Activated T-cell treated with anti-CD3 and anti-CD28 coated beads, Interleukin-2, amount 50 U/mL, for 1 hour (primary cell): ENCODE measurements around the gene APP.
"Not testable (repeated sequence)": the region's sequence is repeated elsewhere in the genome, so short reads cannot be mapped to it uniquely, and the experiment has no call there.

Experiments
- DNase-seq: peaks from one replicate; pipeline ENCODE4 v3.0.0-alpha.2; 2020

The APP gene

DNA sequence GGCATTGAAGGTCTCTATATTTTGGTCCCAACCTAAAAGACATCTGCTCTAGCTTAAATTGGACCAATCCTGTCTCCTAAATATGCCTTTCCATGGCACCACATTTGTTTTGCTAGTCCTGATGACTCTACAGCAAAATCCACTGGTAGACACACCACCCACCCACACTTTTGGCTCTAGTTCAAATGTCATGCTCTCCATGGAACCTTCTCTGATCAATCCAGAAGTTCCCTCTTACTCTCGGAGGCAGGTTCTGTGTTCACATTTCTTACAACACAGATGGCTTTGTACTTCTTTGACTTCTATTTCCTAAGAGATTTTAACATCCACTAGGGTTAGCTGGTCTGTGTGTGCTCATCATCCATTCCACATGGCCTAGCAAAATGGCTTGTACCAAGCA, 151.3 kb downstream of the APP start:
- no peak for DNase-seq

DNA sequence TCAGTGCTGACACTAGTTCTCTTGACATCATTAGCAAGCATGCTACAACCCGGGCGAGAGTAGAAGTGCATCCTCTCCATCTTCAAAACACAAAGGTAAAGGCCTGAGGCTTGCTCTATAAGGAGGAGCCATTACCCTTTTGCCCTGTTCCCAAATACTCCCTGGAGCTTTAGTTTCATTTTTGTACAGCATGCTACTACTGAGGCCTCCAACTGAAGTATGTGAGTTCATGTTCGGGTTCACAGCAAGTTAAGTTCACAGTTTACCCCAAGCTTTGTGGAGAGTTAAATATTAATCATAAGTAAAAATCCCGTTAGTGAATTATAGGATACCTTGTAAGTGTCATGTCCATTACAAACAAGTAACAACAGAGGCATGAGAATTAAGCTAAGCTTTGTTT, 156.6 kb downstream of the APP start:
- no peak for DNase-seq

DNA sequence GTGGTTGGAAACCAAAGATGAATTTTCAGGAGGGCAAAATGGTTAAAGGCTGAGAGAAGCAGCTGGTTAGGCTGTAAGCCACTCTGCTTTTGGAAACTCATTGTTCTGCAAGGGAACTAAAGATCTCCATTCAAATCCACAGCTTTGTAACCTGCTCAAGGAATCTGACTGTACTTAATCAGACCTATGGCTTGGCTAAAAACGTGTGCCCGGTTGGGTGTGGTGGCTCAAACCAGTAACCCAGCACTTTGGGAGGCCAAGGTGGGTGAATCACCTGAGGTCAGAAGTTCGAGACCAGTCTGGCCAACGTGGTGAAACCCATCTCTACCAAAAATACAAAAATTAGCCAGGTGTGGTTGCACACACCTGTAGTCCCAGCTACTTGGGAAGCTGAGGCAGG, 158.1 kb downstream of the APP start:
- not testable (repeated sequence) for DNase-seq

DNA sequence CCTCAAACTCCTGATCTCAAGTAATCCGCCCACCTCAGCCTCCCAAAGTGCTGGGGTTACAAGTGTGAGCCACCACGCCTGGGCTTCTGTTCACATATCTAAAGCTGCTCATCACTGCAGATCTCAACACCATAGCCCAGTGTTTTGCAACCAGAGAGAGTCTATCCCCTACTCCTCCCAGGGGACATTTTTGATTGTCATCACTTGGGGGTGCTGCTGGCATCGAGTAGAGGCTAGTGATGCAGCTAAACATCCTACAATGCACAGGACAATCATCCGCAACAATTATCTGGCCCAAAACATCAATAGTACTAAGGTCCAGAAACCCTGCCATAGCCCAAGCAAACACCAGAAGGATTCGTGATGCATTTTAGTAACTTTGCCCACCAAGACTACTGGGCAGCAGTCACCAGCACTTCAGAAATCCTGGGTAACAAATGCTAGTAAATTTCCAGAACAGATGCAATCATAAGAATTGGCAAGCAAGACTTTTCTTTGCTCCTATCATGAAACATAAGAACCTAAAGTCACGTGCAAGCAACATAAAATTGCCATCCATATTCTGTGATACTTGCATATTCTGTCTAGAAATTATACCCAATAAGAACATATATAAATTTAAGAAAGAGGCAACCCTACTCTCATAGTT, 159.2 kb downstream of the APP start:
- no peak for DNase-seq

DNA sequence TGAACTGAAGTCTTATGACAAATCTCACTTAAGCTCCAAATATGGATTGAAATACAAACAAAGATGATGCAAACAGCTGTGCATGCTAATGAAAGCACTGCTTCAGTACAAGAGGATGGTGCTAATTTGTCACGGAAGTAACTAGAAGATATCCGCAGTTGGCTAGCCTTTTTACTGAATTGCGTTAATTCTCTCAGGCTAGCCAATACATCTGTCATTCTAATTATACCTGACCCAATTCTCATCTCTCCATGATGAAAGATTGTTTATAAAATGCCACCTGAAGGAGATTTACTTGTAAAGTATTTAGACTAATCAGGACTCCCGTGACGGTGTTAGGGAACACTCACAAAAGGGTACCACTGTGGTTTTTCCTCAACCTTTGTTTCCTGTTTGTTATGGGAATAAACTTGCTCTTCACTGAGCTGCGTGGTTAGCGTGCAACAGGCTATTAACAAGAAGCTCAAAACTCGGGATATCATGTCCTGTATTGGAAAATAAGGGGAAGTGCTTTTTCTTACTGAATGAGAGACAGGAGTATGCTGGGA, 162.5 kb downstream of the APP start:
- no peak for DNase-seq

DNA sequence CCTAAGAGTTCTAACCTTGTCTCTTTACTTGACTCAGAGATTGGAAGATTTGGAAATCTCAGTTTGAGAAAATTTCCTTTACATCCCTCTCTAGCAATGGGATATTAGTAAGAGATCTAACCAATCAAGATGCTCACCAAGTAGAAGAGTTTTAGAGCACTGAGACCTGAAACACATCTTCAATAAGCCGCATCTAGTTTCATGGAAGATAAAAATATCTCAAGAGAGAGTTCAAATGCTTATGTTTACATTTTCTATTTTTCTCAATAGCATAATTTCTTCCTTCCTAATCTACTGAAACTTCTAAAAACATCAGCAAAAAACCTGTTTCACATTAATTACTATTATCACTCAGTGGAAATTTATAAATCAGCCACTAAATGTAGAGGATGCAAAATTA, 165.1 kb downstream of the APP start:
- no peak for DNase-seq

DNA sequence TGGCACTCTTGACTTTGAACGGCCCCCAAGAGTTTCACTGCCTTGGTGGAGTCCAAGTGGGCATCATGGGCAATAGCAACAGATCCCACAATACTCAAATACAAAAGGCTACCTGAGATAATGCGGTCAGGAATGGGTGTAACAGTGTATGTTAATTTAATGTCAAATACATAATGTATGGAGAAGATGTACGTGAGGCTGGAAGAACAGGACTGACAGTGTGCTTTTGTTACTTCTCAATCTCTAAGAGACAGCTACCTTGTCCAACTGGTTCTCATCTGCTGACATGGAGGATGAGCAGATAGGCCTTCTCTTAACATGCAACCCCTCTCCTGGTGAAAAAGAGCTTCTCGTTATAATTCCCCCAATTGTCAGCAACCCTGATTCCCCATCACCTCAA, 167.2 kb downstream of the APP start:
- no peak for DNase-seq

DNA sequence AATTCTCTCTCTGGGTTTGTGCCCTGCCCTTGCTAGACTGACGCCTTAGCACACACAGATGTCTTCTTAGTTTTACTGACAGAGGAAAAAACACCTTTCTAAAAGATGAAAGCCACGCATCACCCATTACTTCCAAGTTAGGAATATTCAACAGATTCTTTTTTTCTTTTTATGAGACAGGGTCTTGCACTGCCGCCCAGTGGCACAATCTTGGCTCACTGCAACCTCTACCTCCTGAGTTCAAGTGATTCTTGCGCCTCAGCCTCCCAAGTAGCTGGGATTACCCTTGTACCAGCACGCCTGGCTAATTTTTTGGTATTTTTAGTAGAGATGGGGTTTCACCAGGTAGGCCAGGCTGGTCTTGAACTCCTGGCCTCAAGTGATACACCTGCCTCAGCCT, 169.2 kb downstream of the APP start:
- no peak for DNase-seq

DNA sequence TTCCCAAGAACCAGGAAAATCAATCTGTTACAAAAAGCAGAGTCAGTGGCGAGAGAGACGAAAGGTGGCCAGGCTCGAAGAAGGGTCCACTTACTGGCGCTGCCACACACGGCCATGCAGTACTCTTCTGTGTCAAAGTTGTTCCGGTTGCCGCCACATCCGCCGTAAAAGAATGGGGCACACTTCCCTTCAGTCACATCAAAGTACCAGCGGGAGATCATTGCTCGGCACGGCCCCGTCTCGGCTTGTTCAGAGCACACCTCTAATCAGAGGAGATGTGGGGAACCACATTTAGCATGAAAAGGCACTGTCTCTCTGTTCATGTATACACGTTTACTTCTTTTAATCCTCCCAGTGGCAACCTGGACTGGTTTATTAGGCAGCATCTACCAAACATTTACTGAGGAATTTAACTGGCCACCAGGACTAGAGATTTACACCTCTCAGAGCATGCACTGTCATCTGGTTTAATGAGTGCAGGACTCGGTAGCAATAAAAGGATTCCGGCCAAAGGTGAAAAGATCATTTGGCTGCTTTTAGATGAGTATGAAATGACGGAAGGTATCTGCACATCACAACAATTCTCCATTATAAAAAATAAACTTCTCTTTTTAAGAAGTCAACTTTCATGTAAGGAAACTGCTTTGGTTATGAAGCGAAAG, 170.5 kb downstream of the APP start:
- DNase-seq: peak; percentile 19

DNA sequence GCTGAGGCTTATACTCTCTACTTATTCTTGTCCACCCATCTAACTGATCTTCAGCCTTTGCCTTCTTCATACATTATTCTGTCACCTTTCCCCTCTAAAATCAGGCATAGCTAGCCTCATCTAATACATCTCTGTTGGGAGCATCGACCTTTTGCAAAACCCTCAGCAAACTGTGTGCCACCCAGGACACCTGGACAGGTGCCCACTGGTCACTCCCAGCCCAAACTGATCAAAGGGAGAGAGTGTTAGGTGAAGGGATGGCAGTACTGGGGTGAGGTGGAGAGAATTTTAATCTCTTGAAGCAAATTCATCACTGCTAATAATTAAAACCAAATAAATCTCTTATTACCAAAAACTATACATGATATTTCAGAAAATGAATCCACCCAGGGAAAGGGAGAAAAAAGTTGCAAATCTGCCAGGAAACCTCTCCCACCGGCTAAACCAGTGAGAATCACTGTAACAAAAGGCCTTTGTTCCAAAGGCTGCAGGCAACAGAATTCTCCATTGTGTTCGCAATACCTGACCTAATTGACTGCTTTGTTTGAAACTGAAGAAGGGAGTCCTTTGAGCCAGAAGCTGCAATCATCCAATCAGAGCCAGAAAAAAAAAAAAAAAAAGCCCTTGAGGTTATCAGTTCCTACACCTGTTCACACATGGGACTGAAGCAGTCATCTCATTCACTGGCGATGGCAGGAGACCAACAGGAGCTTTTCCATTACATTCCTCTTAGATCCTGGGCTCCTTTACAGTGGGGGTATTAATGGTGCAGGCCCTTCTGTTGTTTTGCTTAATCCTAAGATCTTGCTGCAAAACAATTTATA, 172.6 kb downstream of the APP start:
- no peak for DNase-seq

DNA sequence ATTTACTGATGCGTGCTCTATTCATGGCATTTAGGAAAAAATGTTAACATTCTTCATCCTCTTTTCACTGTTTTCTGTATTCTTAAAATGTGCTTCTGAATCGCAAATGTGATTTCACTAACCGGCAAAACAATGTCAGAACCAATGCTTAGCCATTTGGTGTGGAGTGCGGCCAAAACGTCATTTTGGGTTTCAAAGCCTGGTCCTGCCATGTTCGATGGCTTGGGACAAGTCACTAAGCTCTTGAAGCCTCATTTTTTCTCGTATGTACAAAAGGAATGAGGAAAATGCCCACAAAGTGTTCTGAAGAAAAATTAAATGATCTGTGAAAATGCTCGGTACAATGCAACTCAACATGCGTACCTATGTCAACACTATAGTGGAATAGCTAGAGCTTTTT, 175.3 kb downstream of the APP start:
- DNase-seq: no peak

DNA sequence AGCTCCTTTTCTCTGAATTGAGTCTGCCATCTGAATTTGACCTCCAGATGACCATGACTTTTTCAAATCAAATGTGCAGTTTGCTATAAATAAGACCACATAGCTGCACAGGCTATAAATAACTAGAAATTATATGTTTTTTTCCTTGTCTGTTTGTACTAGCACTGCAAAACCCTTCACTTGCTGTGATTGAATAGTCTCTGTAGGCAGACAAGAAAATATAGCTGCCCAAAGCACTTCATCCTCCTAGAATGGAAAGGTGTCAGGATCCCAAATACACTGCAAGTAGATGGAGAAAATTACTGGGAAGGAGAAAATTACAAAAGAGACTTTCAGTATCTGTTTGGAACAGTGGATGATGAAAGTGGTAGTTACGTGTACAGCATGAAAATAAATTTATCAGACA, 175.8 kb downstream of the APP start:
- DNase-seq: no peak

DNA sequence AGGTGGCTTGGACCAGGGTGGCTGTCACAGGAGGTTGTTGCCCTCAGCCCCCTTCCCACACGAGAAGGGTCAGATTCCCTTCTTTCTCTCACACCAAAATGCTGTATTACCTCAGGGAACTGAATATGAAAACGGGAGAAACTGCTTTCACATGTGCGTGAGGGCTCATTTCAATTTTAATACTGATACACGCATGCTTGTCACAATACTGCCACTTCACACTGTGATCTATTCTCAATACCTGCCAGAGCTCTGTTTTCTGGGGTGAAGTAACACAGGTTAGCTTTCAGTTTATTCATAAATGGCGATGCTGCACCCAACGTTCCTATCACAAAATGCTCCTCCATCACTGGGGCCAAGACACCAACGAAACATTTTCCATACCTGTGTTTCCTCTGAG, 181.8 kb downstream of the APP start:
- no peak for DNase-seq

DNA sequence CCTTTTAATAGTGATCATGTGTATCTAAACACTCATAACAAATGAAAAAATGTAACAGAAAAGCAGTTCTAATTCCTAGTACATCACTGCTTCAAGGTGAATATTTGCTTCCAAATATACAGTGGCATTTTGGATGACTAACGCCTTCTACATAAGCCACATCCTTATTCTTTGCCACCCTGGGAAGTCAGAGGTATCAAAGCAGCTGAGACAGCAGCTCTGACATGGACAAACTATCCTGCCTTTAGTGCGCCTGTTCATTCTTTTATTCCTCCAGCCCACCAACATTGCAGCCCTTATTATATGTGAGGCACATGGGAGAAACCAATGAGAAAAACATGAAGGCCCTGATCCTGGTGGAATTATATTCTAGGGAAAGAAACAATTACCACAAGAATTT, 183.0 kb downstream of the APP start:
- no peak for DNase-seq

DNA sequence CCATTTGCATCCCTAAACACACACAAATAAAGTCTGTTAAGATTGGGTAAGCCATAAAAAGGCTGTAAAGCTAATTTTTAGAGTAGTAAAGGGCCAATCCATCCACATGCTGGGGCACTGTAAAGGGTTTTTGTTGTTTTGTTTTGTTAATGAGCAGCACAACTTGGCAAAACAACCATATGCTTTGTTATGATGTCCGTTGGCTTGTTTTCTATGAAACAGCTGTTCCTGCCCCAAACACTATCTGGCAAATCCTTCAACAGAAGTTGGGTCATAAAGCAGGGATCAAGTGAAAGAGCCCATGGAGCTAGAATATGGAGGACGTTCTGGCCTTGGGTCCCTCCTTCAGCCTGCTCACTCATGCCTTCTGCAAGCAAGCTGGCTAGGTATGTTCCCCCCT, 183.6 kb downstream of the APP start:
- no peak for DNase-seq

DNA sequence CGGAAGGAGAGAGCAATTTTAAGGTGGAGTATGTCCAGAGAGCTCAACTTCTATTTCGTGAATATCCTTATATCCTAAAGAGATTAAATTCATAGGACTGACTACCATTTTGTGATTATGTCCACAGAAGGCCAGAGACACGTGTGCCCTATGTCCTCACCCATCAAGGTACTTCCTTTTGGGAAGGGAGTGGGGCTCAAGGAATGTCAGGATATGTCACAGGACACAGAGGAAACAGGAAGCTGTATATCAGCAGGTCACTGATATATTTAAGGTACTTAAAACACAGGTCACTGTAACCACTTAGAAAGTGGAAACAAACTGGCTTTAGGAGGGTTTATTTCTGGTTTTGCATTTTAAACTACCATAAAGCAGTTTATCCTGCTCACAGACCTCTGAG, 184.6 kb downstream of the APP start:
- no peak for DNase-seq

DNA sequence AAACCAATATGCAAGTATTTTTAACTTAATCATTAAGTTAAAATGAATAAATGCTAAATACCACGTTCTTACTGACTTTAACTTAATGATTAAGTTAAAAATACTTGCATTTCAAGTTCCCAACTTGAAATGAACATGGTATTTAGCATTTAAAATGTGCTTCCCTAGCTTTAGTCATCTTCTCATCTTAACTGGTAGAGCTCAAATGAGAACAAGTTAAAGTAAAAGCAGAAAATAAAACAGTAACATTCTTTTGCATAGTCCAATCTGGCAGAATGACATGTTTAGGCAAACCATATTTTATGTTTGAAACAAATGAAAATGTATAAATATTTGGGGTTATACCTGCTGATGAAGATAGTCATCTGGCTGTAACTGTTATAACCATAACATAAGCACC, 186.0 kb downstream of the APP start:
- DNase-seq: no peak

DNA sequence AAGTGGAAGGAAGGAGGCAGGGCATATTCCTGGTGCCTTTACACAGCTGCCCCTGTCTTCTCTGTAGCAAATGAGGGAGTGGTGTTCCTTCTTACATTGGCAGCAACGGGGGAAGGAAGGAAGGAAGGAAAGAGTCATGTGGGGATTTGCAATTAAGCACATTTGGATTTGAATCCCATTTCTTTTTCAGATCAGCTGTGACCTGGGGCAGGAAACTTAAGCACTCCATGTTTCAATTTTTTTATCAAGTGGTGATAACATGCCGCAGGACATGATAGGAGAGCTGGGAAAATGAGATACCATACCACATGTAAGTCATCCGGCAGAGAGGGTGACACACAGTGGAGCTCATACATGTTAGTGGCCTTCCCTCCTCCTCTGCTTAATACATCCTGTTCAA, 186.8 kb downstream of the APP start:
- no peak for DNase-seq

DNA sequence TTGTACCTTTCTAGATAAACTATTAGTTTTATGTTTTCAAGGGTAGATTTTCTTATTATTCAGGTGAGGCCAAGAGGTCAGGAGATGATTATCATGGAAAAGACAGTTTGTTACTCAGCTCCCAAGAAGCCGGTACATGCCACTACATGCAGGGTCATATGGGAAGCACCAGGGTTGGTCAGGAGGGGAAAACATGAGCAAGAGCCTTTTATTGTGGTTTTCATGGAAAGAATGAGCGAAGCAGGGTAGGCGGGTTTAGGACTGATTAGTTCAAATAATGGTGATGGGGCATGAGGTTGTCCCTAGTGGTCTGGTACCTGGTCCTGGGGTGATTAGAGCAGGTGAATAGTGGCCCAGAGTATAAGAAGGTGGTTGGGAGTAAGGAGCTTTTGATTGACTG, 189.9 kb downstream of the APP start:
- DNase-seq: no peak

DNA sequence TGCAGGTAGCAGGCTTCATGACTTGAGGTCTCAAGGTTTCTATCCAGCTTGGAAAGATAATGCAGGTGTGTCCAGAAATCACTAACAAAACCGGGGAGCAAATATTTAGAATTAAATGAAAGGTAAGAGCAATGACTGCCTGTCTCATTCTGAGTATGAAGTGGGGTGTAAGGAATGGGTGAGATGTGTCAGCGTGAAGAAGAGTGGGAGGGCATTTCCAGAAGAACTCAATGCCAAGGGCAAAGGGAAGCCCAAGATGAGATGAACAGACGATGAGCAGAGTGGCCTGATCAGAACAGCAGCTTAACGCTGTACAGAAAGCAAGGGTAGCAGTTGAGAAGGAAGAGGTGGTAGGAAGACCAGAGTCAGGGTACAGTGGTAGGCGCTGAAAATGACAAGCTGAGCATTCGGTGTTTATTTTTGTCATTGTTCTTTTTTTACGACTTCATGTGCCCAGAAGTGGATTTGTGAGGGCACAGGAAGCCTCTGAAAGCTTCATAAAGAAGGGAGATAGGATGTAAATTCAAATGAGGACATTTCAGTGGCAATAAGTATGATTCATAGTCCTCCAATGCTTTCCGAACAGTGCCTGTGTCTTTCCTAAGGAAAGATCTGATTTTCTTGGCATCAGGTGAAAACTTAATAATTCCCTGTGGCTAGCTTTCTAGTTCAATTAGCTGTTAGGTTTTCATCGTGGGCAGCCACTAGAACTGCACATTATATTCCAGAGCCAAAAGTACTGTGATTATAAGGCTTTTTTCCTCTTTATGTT, 190.5 kb downstream of the APP start:
- no peak for DNase-seq

DNA sequence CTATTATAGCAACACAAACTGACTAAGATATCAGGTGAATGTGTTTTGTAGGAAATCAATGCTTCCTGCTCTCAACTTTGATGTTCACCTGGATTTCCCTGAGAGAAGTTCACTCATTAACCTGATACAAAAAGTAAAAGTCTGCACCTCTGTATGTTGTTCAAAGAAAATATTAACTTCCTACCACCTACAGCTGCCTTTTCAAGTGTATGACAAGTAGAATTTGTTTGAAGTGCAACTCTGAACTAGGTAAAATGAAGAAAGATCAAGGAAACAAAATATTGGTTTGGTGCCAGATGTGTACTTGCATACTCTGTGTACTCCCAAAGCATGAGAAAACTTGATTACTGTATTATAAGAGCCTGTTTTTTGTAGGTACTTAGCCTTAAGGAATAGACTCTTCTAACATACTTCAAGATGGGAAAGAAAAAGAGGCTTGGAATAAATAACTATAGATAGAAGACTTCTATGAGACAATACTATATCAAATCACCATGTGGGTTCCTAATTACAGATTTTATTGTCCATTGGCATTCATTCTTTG, 193.4 kb downstream of the APP start:
- DNase-seq: no peak

DNA sequence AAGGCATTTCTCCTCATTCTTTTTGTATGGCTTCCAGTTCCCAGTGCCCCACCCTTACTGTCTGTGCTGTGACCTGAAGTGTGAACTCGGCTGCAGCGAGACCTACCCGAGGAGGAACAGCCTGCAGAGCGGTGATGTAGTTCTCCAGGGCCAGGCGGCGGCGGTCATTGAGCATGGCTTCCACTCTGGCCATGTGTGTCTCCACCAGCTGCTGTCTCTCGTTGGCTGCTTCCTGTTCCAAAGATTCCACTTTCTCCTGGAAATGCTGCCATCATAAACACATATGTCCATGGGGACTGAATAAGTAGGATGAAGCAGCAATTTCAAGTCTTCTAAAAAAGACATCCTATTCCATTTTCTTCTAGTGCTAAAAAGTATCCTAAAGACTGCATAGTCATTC, 195.6 kb downstream of the APP start:
- DNase-seq: no peak
